22Rv1 (cell line): ENCODE data around the gene TOPBP1.
"Not testable (repeated sequence)": the region's sequence is repeated elsewhere in the genome, so short reads cannot be mapped to it uniquely, and the experiment has no call there.

Experiments used
- H3K27ac ChIP-seq: fragments of 450-650 bp; 2 replicates; pipeline ENCODE4 v1.5.1; 2017
- CTCF ChIP-seq: fragments of 450-650 bp; IDR thresholded peaks from 2 replicates; pipeline ENCODE4 v1.5.1; 2017; ENCODE audit warnings: mild to moderate bottlenecking
- ZFX ChIP-seq: fragments of 450-650 bp; IDR thresholded peaks from 2 replicates; pipeline ENCODE4 v1.6.1; 2017; ENCODE audit warnings: antibody characterized with exemption, borderline replicate concordance

Gene TOPBP1

GRCh38 chr3:133570139-133570936 lies 91.4 kb downstream of the TOPBP1 start:
- H3K27ac ChIP-seq = no peak overlapping the region
- TF ChIP-seq CTCF = no peak
- TF ChIP-seq ZFX = no peak

- H3K27ac ChIP-seq = no peak overlapping the region
- no peak for TF ChIP-seq ZFX
- no peak for TF ChIP-seq CTCF
Measured at GRCh38 chr3:133568294-133569014, 93.3 kb downstream of the TOPBP1 start.

- no peak overlapping the region for H3K27ac ChIP-seq
Measured at GRCh38 chr3:133563816-133564215, 97.9 kb downstream of the TOPBP1 start.

GRCh38 chr3:133563186-133563591 lies 98.6 kb downstream of the TOPBP1 start:
- TF ChIP-seq ZFX = no peak
- no peak for TF ChIP-seq CTCF
- no peak overlapping the region for H3K27ac ChIP-seq

More at GRCh38 chr3:133563816-133564215, 97.9 kb downstream of the TOPBP1 start:
- TF ChIP-seq ZFX (no peak), CTCF (no peak)

- H3K27ac ChIP-seq = no peak overlapping the region
- TF ChIP-seq ZFX (no peak), CTCF (no peak)
Measured at GRCh38 chr3:133562376-133562775, 99.4 kb downstream of the TOPBP1 start.

GRCh38 chr3:133561679-133562078 lies 100.1 kb downstream of the TOPBP1 start:
- TF ChIP-seq ZFX (no peak), CTCF (no peak)

DNA sequence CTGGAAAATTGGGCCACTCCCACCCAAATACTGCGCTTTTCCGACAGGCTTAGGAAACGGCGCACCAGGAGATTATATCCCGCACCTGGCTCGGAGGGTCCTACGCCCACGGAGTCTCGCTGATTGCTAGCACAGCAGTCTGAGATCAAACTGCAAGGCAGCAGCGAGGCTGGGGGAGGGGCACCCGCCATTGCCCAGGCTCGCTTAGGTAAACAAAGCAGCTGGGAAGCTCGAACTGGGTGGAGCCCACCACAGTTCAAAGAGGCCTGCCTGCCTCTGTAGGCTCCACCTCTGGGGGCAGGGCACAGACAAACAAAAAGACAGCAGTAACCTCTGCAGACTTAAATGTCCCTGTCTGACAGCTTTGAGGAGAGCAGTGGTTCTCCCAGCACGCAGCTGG lies 110.2 kb downstream of the TOPBP1 start:
- H3K27ac ChIP-seq = not testable (repeated sequence)

More at GRCh38 chr3:133561679-133562078, 100.1 kb downstream of the TOPBP1 start:
- no peak overlapping the region for H3K27ac ChIP-seq
